Endothelial cell of umbilical vein (primary cell): ENCODE results near the gene USP6NL. TPM values are rescaled to one million over a fixed set of nuclear protein-coding genes. Genes with fewer than 3 reads are reported as not detected.

ENCODE experiments used
- BruUV-seq: library from RNA; stranded (reverse); fragments of 400-500 nt; replicated peaks from 2 replicates; lab custom pipeline; 2021; lab: Mats Ljungman, UMichigan
- CTCF ChIA-PET: fragments of 300-600, 350-600 bp; sonication (Branson Sonifier 250); formaldehyde crosslinking; loops from one replicate; lab custom pipeline; 2021; ENCODE audit warnings: antibody characterized with exemption, inconsistent platforms; lab: Charles Lee
- POLR2A ChIA-PET: fragments of 300-600, 350-600 bp; sonication (Branson Sonifier 250); formaldehyde crosslinking; loops from one replicate; lab custom pipeline; 2021; ENCODE audit warnings: antibody characterized with exemption, inconsistent platforms; lab: Charles Lee
- DNase-seq: peaks from one replicate; pipeline ENCODE4 v3.0.0-alpha.2; 2011; ENCODE audit warnings: low read depth, low spot score
- FAIRE-seq: peaks from 2 replicates; lab custom pipeline; 2011; peaks lifted over from hg19 to GRCh38; lab: Jason Lieb, UNC
- H2AFZ ChIP-seq: 2 replicates; pipeline ENCODE4 v1.6.0; 2012; ENCODE audit warnings: low read depth, low read length, control low read depth, inconsistent platforms
- H3K27ac ChIP-seq: 2 replicates; pipeline ENCODE4 v1.5.1; 2011; ENCODE audit warnings: low read depth, mild to moderate bottlenecking, control low read depth, low read length, moderate library complexity; ENCODE audit not compliant: insufficient read depth
- H3K27me3 ChIP-seq, 2 experiments: 2 replicates each; pipeline versions ENCODE4 v1.6.0 to v1.6.1; 2011; ENCODE audit warnings: low read length in 2 of 2, mixed read lengths in 1 of 2; ENCODE audit not compliant: control insufficient read depth in 2 of 2, insufficient read depth in 2 of 2
- H3K36me3 ChIP-seq, 2 experiments: 2 replicates in 1 of 2; 3 replicates in 1 of 2; pipeline ENCODE4 v1.5.1; 2011; ENCODE audit warnings: low read length in 2 of 2, mild to moderate bottlenecking in 1 of 2, moderate library complexity in 1 of 2; ENCODE audit not compliant: control insufficient read depth in 2 of 2, insufficient read depth in 2 of 2; ENCODE audit errors: extremely low read depth in 1 of 2
- H3K4me1 ChIP-seq: 3 replicates; pipeline ENCODE4 v1.5.1; 2011; ENCODE audit warnings: mild to moderate bottlenecking, low read length; ENCODE audit not compliant: control insufficient read depth, insufficient read depth; ENCODE audit errors: extremely low read depth
- H3K4me2 ChIP-seq: 2 replicates; pipeline ENCODE4 v1.6.1; 2011; ENCODE audit warnings: low read length, control low read depth, mixed read lengths; ENCODE audit not compliant: insufficient read depth
- H3K4me3 ChIP-seq, 3 experiments: fragments of 200-600 bp in 1 of 3; sonication (generic), shearing (Covaris generic) in 1 of 3; replicated peaks in 1 of 3; 2 replicates each; pipeline ENCODE4 v1.5.1; 2011 to 2016; ENCODE audit warnings: control low read depth in 3 of 3, low read length in 3 of 3, mild to moderate bottlenecking in 2 of 3, inconsistent platforms in 1 of 3, low read depth in 1 of 3, moderate library complexity in 1 of 3; ENCODE audit not compliant: insufficient read depth in 1 of 3
- H3K79me2 ChIP-seq: 2 replicates; pipeline ENCODE4 v1.6.0; 2012; ENCODE audit warnings: low read length, inconsistent platforms; ENCODE audit not compliant: control insufficient read depth, insufficient read depth
- H3K9ac ChIP-seq: replicated peaks from 2 replicates; pipeline ENCODE3; 2011; ENCODE audit warnings: low read length, control low read depth; ENCODE audit not compliant: insufficient read depth; ENCODE audit errors: extremely low read depth
- H3K9me1 ChIP-seq: replicated peaks from 3 replicates; pipeline ENCODE4 v1.6.0; 2011; ENCODE audit warnings: mild to moderate bottlenecking, low read length; ENCODE audit not compliant: control insufficient read depth, insufficient read depth; ENCODE audit errors: extremely low read depth
- H3K9me3 ChIP-seq: replicated peaks from 2 replicates; pipeline ENCODE4 v1.5.1; 2012; ENCODE audit warnings: low read length, inconsistent platforms; ENCODE audit not compliant: control insufficient read depth, insufficient read depth
- H4K20me1 ChIP-seq: replicated peaks from 2 replicates; pipeline ENCODE3; 2011; ENCODE audit warnings: mild to moderate bottlenecking, low read length; ENCODE audit not compliant: control insufficient read depth, insufficient read depth; ENCODE audit errors: extremely low read depth
- EZH2 ChIP-seq: IDR thresholded peaks from 2 replicates; pipeline ENCODE4 v1.6.1; 2012; ENCODE audit warnings: borderline replicate concordance, low read depth, mild to moderate bottlenecking, moderate library complexity, low read length, inconsistent platforms; ENCODE audit not compliant: severe bottlenecking
- FOS ChIP-seq: IDR thresholded peaks from 2 replicates; pipeline ENCODE4 v1.6.1; 2011; ENCODE audit warnings: mild to moderate bottlenecking, low read length, moderate library complexity, borderline replicate concordance; ENCODE audit not compliant: insufficient read depth
- GATA2 ChIP-seq: IDR thresholded peaks from 2 replicates; pipeline ENCODE4 v1.7.0; 2011; ENCODE audit warnings: low read depth, mild to moderate bottlenecking, moderate library complexity, mixed read lengths, low read length; ENCODE audit not compliant: insufficient read length, insufficient read depth
- JUN ChIP-seq: IDR thresholded peaks from 2 replicates; pipeline ENCODE4 v1.6.1; 2011; ENCODE audit warnings: borderline replicate concordance, low read depth; ENCODE audit not compliant: insufficient read length, insufficient read depth
- MYC ChIP-seq: IDR thresholded peaks from one replicate; pipeline ENCODE4 v1.6.1; 2011; ENCODE audit warnings: mild to moderate bottlenecking, low read depth, low read length
- POLR2A ChIP-seq: IDR thresholded peaks from 2 replicates; pipeline ENCODE4 v1.6.1; 2012; ENCODE audit warnings: low read depth, mild to moderate bottlenecking, control low read depth, low read length
- POLR2AphosphoS5 ChIP-seq: IDR thresholded peaks from 2 replicates; pipeline ENCODE4 v1.6.1; 2012; ENCODE audit warnings: low read depth, mild to moderate bottlenecking, control low read depth, low read length, moderate library complexity; ENCODE audit not compliant: insufficient read depth
- dilution Hi-C: fragments of 300-500 bp; cut with MboI; formaldehyde crosslinking; loops from one replicate; pipeline ENCODE4 v1.15.0; 2019; ENCODE audit warnings: low sequenced_read_pairs; ENCODE audit not compliant: extremely low pct_ligation_motif_present
- intact Hi-C: fragments of 100-400 bp; cut with micrococcal nuclease; formaldehyde crosslinking; loops from one replicate; pipeline ENCODE4 v1.10.0; 2022
- polyA plus RNA-seq, 4 experiments: library from polyadenylated mRNA; depleted of rRNA in 3 of 4; stranded (reverse) in 3 of 4; unstranded in 1 of 4; fragments of >200 nt; gene quantifications; 2 replicates each; pipeline versions ENCODE4 v1.2.1 to v1.2.3, GENCODE V29; 2011 to 2012; ENCODE audit warnings: missing spikeins in 1 of 4
- total RNA-seq: library from RNA; stranded (reverse); gene quantifications from 2 replicates; pipeline ENCODE4 v1.2.3, GENCODE V29; 2021
- TF ChIP-seq, protein P1 (sequence below), 2 donors: IDR thresholded peaks; 1 replicate in 1 of 2; 2 replicates in 1 of 2; pipeline ENCODE4 v1.5.1; 2011; ENCODE audit warnings: low read length in 2 of 2, mild to moderate bottlenecking in 2 of 2, moderate library complexity in 2 of 2, control low read depth in 1 of 2, inconsistent platforms in 1 of 2, low read depth in 1 of 2; ENCODE audit not compliant: insufficient read depth in 1 of 2; ENCODE audit errors: extremely low read depth in 1 of 2
- TF ChIP-seq, protein P2 (sequence below): IDR thresholded peaks from 2 replicates; pipeline ENCODE4 v1.6.1; 2011; ENCODE audit not compliant: insufficient read depth, insufficient read length

USP6NL gene
- total and polyA plus RNA-seq, 2 donors (not counting 3 experiments of a cell fraction or from before 2014, with no cell fraction given), result 13.5 to 29.2 TPM

DNA sequence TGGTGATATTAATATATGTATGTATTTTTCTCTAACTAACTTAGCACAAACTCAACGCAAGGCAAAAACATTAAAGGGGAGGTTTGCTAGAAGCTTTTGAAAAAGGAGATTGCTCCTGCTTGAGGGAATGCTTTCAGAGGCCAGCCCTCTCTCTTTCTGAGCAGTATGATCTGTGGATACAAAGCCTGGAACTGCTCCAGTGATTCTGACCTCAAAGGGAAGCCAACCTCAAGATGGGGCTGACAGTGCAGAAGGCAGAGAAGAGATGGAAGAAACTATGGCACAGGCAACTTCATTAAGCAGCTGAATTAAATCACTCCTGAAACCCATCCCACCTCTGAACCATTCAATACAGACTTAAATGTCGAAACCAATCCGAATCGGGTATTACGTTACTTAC is 102.4 kb downstream of the USP6NL start:
- FAIRE-seq, result no peak
- BruUV-seq, result TSS peak; percentile 6
- intact Hi-C loops, result no loop called here
- POLR2A ChIA-PET, result no interaction called here
- H3K27me3 ChIP-seq, result no peaks in the 10 kb centered on the region
- H3K27ac ChIP-seq, result no peak overlapping the region
- dilution Hi-C loops, result loop anchor here (25.0 kb wide), 1 partner anchor 253 kb away; no protein-coding TSS in a partner anchor
- H3K36me3 ChIP-seq, result peaks cover 0 to 2% of the 10 kb centered on the region in 2 experiments
- H3K9ac ChIP-seq, result no peak overlapping the region
- no peak overlapping the region for H3K4me2 ChIP-seq
- H2AFZ ChIP-seq, result no peak overlapping the region
- TF ChIP-seq, protein P1, sequence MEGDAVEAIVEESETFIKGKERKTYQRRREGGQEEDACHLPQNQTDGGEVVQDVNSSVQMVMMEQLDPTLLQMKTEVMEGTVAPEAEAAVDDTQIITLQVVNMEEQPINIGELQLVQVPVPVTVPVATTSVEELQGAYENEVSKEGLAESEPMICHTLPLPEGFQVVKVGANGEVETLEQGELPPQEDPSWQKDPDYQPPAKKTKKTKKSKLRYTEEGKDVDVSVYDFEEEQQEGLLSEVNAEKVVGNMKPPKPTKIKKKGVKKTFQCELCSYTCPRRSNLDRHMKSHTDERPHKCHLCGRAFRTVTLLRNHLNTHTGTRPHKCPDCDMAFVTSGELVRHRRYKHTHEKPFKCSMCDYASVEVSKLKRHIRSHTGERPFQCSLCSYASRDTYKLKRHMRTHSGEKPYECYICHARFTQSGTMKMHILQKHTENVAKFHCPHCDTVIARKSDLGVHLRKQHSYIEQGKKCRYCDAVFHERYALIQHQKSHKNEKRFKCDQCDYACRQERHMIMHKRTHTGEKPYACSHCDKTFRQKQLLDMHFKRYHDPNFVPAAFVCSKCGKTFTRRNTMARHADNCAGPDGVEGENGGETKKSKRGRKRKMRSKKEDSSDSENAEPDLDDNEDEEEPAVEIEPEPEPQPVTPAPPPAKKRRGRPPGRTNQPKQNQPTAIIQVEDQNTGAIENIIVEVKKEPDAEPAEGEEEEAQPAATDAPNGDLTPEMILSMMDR (IDR thresholded peaks at IDR 0.05; ENCODE audit: extremely low read depth in 1 of 2, insufficient read depth in 1 of 2, low read depth in 1 of 2, low read length in 2 of 2), result no peak
- TF ChIP-seq, protein P2, sequence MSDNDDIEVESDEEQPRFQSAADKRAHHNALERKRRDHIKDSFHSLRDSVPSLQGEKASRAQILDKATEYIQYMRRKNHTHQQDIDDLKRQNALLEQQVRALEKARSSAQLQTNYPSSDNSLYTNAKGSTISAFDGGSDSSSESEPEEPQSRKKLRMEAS, result no peak
- TF ChIP-seq EZH2 (no peak), POLR2A (no peak), JUN (no peak), POLR2AphosphoS5 (no peak), MYC (no peak), FOS (no peak), GATA2 (no peak)
- CTCF ChIA-PET, result no interaction called here
- H3K9me3 ChIP-seq, result no peaks in the 10 kb centered on the region
- H3K9me1 ChIP-seq, result no peaks in the 10 kb centered on the region
- H4K20me1 ChIP-seq, result no peaks in the 10 kb centered on the region
- no peak for DNase-seq
- peaks cover 4% of the 10 kb centered on the region for H3K4me1 ChIP-seq
- no peak overlapping the region for H3K4me3 ChIP-seq
- H3K79me2 ChIP-seq, result no peaks in the 10 kb centered on the region
